Prostate gland (tissue), 2 donors: Measurements from ENCODE around the gene SLC24A3.

Experiments used
- CTCF ChIP-seq, 4 experiments: fragments of 200-600 bp in 2 of 4; fragments of 450-650 bp in 2 of 4; sonication (generic) in 2 of 4; IDR thresholded peaks; 1 replicate in 3 of 4; 2 replicates in 1 of 4; pipeline ENCODE4 v1.5.1; 2016 to 2019; ENCODE audit warnings: antibody characterized with exemption in 4 of 4, mild to moderate bottlenecking in 2 of 4, moderate library complexity in 2 of 4
- POLR2A ChIP-seq: fragments of 450-650 bp; IDR thresholded peaks from one replicate; pipeline ENCODE4 v1.6.1; 2016; ENCODE audit warnings: antibody characterized with exemption, mild to moderate bottlenecking

DNA sequence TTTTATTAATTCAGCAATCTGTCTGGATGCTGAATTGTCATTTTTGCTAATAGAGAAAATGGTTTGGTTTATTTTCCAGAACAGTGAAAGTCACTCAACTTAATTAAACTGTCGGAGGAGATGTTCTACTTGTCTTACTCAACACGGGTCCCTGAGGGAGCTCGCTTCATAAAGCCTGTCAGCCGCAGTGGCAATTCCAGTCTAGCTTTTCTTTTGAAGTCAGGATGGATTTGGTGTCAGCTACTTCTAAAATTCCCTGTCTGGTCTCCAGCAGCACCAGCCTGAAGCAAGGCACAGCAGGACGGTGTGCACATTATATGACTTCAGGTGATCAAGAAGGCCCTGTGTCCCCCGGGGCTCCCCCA lies 261.5 kb downstream of the SLC24A3 start:
- TF ChIP-seq CTCF (IDR thresholded peaks at IDR 0.05) (no peak), POLR2A (no peak)
